HG03469 (cell line): ENCODE measurements around the gene OPTC.

Experiments
- ATAC-seq: cut with Tn5 transposase; IDR thresholded peaks from one replicate; pipeline ENCODE4 v1.9.1; 2021; ENCODE audit warnings: mild to moderate bottlenecking, moderate library complexity, moderate number of reproducible peaks; ENCODE audit not compliant: unreplicated experiment

Gene OPTC

DNA sequence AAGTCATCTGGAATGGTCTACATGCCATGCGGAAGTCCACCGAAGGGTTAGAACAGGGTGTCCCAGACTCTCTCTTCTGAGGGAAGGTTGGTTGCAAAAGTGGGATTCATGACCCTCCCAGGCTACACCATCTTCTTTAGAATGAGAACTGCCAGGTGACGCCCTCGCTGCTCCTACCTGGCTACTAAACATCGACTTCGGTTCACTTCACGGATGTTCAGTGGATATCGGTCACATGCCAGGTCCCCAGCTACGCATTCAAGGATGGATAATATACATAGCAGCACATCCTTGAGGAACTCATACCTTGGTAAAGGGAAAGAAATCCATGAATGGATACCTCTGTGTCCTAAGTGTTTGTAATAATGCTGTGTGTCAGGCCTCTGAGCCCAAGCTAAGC is 3.3 kb upstream of the OPTC start:
- no peak for ATAC-seq

DNA sequence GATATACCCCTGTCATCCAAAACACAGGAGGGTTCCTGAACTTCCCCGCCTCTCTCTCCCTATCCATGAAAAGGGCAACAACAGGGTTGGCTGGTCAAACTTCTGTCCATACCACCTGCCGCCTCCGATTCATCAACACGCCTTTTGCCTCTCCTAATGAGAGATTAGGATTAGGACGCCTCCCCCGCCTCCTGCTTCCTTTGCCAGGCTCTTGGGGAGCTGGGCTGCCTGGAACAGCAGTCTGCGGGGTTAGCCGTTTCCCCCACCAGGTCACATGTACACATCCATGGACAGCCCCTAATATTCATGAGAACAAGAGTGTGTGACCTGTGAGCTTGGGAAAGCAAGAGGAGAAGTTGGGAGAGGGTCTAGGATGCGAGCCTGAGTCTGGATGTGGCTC is 2.3 kb upstream of the OPTC start:
- no peak for ATAC-seq

- ATAC-seq, result no peak
These were observed 1.7 kb upstream of the OPTC start for GRCh38 chr1:203492082-203492747.

- no peak for ATAC-seq
These were observed 1.2 kb upstream of the OPTC start for GRCh38 chr1:203492748-203493130.

- ATAC-seq, result no peak
These were observed 1.9 kb downstream of the OPTC start for GRCh38 chr1:203495845-203496244.

- no peak for ATAC-seq
These were observed 3.4 kb downstream of the OPTC start for GRCh38 chr1:203497269-203497777.

GRCh38 chr1:203499643-203500278 is 5.8 kb downstream of the OPTC start:
- no peak for ATAC-seq

DNA sequence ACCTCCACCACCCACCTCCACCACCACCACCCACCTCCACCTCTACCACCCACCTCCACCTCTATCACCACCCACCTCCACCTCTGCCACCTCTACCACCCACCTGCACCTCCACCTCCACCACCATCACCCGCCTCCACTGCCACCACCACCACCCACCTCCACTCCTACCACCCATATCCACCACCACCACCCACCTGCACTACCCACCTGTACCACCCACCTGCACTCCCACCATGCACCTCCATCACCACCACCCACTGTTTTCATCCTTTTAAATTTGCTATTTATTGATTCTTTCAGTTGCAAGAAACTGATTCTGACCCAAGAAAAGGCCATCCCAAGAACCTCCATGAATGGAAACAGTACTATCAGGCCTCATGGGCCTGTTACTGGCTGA is 6.3 kb downstream of the OPTC start:
- ATAC-seq, result no peak

GRCh38 chr1:203503836-203504235 is 9.9 kb downstream of the OPTC start:
- ATAC-seq, result no peak

GRCh38 chr1:203504400-203505250 is 10.7 kb downstream of the OPTC start:
- ATAC-seq, result no peak

GRCh38 chr1:203505526-203506204 is 11.7 kb downstream of the OPTC start:
- ATAC-seq, result no peak

DNA sequence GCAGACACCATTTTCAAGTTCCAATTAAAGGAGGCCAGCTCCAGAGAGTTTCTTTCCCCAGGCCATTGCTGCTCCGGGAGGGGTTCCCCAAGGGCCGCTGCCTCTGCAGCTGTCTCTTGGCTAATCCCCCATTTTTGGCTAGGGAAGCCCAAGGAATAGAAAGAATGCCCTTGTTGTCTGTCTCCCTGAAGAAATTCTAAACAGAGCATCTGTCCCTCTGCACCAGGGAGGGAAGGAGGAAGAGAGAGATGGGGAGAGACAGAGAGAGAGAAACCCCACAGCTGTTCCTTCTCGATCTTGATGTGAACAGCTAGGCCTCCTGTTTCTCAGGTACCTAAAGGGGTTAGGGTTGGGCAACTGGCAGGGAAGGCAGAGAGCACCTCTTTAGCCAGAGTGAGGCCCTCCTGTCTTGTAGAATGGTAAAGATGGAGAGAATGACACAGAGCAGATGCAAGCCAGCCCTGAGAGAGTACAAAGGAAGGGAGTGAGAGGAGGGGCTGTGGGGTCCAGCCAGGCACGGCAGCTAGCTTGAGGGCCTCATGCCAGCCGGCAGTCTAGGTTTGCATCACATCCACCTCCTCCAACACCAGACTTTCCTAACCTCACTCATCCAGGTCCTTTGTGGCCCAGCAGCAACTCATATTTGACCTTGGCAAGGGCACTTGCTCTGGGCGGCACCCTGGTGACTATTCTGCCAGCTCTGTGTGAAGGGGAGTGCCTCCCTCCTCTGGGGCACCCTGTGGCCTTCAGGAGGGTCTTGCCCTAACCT is 13.1 kb downstream of the OPTC start:
- ATAC-seq, result no peak

DNA sequence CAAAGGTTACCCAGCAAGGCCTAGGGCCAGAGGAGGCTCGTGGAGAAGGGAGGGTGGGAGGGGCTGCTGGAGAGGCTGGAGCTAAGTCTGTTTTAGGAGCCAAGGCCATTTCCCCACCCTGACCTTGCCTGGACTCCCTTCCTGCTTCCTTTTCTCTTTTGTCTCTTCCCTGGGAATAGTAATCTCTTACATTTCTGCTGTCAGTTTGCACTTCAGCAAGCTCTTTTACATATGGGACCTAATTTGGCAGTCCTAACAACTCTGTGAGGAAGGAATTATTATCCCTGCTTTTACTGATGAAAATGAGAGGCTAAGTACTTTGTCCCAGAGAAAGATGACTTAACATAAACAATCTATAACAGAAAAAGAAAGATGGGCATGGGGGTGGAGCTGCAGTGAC is 13.8 kb downstream of the OPTC start:
- ATAC-seq, result no peak

GRCh38 chr1:203508463-203509073 is 14.6 kb downstream of the OPTC start:
- ATAC-seq, result no peak

- no peak for ATAC-seq
These were observed 15.2 kb downstream of the OPTC start for GRCh38 chr1:203509135-203509534.

- ATAC-seq, result no peak
These were observed 17.6 kb downstream of the OPTC start for GRCh38 chr1:203511513-203511912.

GRCh38 chr1:203511930-203512329 is 18.0 kb downstream of the OPTC start:
- ATAC-seq, result no peak

DNA sequence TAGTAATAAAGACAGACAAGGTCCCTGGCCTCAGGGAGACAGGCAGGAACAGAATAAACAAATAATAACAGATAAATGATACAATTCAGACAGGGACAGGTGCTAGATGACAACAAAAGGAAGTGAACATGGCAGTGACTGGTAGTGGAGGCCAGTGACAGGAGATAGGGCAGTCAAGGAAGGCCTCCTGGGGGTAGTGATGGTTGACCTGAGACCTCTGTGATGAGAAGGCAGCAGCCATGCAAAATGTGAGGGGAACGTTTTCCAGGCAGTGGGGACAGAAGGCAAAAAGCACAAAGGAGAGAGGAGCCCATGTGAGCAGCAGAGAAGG is 18.5 kb downstream of the OPTC start:
- ATAC-seq, result no peak

- no peak for ATAC-seq
These were observed 19.1 kb downstream of the OPTC start for GRCh38 chr1:203512848-203513584.
